Mucosa of stomach (tissue), 1 donor: ENCODE results near the gene AGBL4.

ENCODE experiments used
- H3K27me3 ChIP-seq: one replicate; pipeline ENCODE4 v1.7.0; 2013; ENCODE audit warnings: mild to moderate bottlenecking, low read length; ENCODE audit not compliant: control insufficient read depth, insufficient read depth
- H3K36me3 ChIP-seq: one replicate; pipeline ENCODE4 v1.7.0; 2013; ENCODE audit warnings: low read length; ENCODE audit not compliant: control insufficient read depth, insufficient read depth
- H3K4me1 ChIP-seq: one replicate; pipeline ENCODE4 v1.7.0; 2013; ENCODE audit warnings: mild to moderate bottlenecking, low read length; ENCODE audit not compliant: control insufficient read depth, insufficient read depth
- H3K4me3 ChIP-seq: one replicate; pipeline ENCODE4 v1.7.0; 2013; ENCODE audit warnings: low read length
- H3K9ac ChIP-seq: one replicate; pipeline ENCODE4 v1.7.0; 2013; ENCODE audit warnings: mild to moderate bottlenecking, low read length, moderate library complexity
- H3K9me3 ChIP-seq: one replicate; pipeline ENCODE4 v1.7.0; 2013; ENCODE audit warnings: mild to moderate bottlenecking, low read length, moderate library complexity; ENCODE audit not compliant: control insufficient read depth
- donor health status: Pancreatic carcinoma.

AGBL4 gene

DNA sequence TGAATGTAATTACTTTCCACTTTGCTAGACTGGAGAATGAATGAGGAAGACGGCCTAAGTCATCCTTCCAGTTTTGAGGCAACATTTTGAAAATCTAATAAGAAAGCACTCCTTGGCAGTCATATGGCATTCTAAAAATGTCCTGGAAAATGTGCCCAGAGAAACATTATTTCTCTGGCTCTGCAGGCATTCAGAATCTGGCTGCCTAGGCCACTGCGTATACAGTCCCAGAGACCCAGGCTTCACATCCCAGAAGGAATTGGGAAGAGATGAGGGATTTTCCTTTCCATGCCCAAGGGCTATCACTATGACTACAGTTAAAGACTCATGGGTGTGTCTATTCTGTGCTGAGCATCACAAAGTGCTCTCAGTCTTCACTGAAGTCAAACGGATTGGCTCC, 1339.9 kb downstream of the AGBL4 start:
- Histone ChIP-seq H3K36me3 (no peaks in the 10 kb centered on the region), H3K4me3 (no peak overlapping the region), H3K9ac (no peak overlapping the region), H3K27me3 (no peaks in the 10 kb centered on the region), H3K4me1 (no peaks in the 10 kb centered on the region), H3K9me3 (no peaks in the 10 kb centered on the region)

DNA sequence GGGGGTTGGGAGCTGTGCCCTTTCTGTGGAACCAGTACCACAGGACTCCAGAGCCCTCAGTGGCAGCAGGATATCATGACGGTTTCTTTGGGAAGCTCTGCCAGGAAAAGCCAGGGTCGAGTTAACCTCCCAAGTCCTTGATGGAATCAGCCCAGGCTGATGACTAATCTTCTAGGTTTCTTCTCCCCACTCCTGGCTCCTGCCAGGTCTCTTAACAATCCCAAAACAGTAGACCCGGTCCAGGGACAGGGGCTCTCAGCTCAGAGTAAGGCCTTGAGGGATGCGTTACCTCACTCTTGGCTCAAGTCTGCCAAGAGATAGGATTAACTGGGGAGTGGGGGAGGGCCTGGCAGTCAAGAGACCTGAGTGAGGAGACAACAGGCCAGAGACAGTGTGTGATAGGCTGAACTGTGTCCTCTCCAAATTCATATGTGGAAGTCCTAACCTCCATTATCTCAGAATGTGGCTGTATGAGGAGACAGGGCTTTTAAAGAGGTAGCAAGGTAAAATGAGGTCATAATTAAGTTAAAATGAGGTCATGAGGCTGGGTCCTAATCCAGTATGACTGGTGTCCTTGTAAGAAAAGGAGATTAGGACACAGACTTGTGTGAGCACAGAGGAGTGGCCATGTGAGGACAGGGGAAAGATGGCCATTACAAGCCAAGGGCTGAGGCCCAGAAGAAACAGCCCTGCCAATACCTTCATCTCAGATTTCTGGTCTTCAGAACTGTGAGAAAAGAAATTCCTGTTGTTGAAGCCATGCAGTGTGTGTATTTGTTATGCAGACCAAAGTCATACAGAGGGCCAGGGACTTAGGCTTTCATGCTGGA, 1342.1 kb downstream of the AGBL4 start:
- Histone ChIP-seq H3K9ac (no peak overlapping the region), H3K9me3 (no peaks in the 10 kb centered on the region), H3K4me1 (peaks cover 9% of the 10 kb centered on the region), H3K36me3 (no peaks in the 10 kb centered on the region), H3K27me3 (peaks cover 9% of the 10 kb centered on the region), H3K4me3 (no peak overlapping the region)

DNA sequence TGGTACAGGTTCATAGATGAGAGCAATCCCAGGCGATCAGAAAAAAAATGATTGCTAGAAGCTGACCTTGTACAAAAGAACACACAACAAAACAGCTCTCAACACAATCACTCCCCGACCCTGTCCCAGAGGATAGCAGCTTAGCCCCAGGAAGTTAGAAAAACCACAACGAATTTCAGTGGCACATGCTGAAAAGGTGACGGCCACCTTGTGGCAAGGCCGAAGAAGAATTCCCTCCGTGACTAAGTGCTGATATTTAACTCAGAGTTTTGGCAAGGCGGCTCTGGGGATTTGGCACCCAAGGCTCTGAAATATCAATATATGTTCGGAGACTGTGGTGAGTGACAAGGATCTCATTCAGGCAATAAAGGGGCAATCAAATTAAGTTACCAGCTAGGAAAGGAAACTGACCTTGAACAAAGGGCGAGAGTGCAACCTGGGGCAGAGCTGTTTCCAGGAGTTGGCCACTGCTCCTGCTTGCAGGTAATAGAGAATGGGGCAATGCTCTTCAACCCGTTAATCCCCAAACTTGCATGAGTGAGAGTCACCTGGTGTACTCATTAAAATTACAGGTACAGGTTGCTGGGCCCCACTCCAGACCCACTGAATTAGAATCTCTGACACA, 1343.2 kb downstream of the AGBL4 start:
- H3K9me3 ChIP-seq, result no peaks in the 10 kb centered on the region
- no peak overlapping the region for H3K4me3 ChIP-seq
- no peaks in the 10 kb centered on the region for H3K36me3 ChIP-seq
- H3K4me1 ChIP-seq, result peaks cover 18% of the 10 kb centered on the region
- H3K27me3 ChIP-seq, result peaks cover 9% of the 10 kb centered on the region
- no peak overlapping the region for H3K9ac ChIP-seq

DNA sequence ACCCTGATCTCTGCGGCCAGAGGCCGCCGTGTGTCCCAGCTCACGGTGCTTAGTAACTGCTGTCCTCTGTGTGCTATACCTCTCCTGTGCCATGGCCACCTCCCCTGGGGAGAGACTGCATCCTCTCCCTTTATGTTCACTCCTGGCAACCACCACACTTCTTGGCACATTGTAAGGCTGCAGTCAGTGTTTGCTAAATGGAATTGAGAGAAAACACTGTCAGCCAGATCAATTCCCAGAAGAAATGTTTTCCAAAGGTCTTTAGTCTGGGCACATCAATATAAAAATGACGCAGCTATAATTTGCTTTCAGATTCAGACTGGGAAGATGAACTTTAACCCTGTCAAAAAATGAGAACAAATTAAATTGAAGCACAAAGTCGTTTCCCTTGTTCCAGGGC, 1343.9 kb downstream of the AGBL4 start:
- no peak overlapping the region for H3K4me3 ChIP-seq
- H3K36me3 ChIP-seq, result no peaks in the 10 kb centered on the region
- no peak overlapping the region for H3K9ac ChIP-seq
- H3K9me3 ChIP-seq, result no peaks in the 10 kb centered on the region
- H3K4me1 ChIP-seq, result peaks cover 18% of the 10 kb centered on the region
- peaks cover 9% of the 10 kb centered on the region for H3K27me3 ChIP-seq

DNA sequence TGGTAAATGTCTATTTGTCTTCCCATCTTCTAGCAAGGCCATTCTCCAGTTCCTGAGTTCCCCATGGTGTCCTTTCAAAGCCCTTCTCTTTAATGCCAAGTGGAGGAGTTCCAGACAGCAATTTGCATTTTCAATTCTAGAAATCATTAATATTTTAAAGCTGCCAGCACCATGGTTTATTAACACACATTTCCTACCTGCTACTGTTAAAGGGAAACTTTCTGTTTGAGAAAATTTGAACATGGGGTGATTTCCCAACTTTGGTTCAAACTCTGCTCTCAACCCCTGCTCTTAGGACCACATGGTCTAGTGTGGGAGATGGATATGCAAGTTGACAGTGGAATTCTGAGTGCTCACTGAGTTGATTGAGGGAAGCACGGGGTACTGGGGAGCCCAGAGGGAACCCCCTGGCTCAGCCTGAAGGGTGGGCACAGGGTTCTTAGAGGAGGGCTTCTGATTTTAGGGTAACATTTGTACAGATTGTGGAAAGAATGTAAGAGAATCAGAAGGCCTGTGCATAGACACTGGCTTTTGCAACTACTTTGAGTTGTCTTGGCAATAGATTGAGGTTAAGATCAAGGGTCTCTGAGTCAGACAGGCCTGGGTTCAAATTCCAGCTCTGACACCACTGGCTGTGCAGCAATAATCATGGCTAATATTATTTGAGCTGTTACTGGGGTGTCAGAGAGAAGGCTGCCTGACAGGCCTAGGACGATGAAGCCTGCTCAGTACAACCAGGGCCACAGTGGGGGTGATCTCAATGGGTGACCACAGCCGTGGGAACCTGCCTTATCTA, 1344.8 kb downstream of the AGBL4 start:
- Histone ChIP-seq H3K9ac (no peak overlapping the region), H3K4me1 (peaks cover 18% of the 10 kb centered on the region), H3K4me3 (no peak overlapping the region), H3K36me3 (no peaks in the 10 kb centered on the region), H3K9me3 (no peaks in the 10 kb centered on the region), H3K27me3 (peaks cover 9% of the 10 kb centered on the region)

DNA sequence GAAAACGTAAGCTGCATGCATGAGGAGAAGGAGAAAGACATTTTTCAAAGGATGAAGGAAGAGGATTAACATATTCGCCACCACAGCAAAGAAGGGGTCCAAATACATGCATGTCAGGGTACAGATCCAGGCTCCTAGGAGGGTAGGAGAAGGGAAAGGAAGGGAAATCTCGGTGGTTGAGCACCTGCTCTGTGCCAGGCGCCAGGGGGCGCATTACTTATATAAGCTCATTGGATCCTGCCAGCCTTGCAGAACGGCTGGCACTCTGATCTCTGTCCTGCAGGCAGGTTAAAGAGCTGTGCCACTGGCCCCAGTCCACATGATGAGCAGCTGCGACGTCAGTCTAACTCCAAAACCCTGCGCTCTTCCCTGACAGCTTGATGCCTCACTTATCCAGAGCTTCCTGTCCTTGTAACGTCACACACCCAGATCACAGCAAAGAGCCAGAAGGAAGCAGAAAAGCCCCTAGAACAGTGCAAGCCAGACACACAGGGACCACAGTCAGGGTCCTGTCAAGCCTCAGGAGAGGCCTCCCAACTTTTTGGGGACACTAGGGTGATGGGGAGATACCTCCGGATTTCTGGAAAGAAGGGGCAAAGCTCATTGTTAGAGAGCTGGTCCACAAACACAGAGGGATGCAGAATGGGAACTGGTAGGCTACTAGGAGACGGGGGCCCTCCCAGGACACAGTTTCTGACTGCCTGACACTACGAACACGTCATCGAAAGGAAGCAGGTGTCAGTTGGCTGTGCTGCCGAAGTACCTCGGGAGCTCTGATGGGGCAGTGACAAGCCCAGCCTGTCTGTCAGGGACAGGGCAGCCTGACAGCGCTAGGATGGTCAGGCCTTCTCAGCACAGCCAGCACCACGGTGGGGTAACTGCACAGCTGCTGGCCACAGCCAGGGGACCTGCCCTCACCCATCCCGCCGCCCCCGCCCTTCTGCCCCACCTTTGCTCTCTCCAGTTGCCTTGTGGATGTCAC, 1346.2 kb downstream of the AGBL4 start:
- Histone ChIP-seq H3K27me3 (peaks cover 9% of the 10 kb centered on the region), H3K4me3 (no peak overlapping the region), H3K9ac (no peak overlapping the region), H3K4me1 (peaks cover 18% of the 10 kb centered on the region), H3K9me3 (no peaks in the 10 kb centered on the region), H3K36me3 (no peaks in the 10 kb centered on the region)

DNA sequence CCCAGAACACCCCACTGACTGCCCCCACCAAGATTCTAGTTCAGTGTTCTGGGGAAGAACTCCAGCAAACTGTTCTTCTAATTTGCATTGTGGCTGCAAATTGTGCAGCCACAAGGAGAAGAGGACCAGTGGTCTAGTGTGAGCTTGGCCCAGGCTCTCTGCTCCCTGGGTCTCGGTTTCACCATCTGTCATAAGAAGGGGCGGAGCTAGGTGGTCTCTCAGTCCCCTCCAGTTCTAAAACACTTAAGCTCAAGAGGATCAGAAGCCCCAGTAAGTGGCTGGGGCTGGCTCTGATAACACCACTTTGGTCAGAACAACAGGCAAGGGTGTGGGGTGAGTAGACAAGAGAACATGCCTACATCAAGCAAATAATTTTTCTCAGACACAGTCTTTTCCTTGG, 1346.9 kb downstream of the AGBL4 start:
- Histone ChIP-seq H3K36me3 (no peaks in the 10 kb centered on the region), H3K9ac (no peak overlapping the region), H3K9me3 (no peaks in the 10 kb centered on the region), H3K4me3 (no peak overlapping the region), H3K4me1 (peaks cover 18% of the 10 kb centered on the region), H3K27me3 (peaks cover 9% of the 10 kb centered on the region)

DNA sequence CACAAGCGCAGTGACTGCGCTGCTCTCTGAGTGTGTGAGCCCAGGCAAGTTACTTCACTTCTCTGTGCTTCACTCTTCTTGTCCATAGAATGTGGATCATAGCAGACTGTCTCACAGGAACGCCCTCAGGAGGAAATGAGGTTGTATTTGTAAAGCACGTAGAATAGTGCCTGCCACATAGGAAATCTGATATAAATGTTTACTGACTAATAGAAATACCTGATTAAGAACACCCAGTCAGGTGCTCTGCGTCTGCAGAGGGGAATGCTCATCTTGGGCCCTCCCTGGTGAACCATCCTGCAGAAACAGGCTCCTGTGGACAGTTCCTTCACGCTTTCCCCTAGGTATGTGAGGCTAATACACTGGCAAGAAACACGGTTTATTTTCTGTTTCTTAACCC, 1347.4 kb downstream of the AGBL4 start:
- Histone ChIP-seq H3K9me3 (no peaks in the 10 kb centered on the region), H3K4me1 (peaks cover 18% of the 10 kb centered on the region), H3K27me3 (peaks cover 9% of the 10 kb centered on the region), H3K4me3 (no peak overlapping the region), H3K9ac (no peak overlapping the region), H3K36me3 (no peaks in the 10 kb centered on the region)

DNA sequence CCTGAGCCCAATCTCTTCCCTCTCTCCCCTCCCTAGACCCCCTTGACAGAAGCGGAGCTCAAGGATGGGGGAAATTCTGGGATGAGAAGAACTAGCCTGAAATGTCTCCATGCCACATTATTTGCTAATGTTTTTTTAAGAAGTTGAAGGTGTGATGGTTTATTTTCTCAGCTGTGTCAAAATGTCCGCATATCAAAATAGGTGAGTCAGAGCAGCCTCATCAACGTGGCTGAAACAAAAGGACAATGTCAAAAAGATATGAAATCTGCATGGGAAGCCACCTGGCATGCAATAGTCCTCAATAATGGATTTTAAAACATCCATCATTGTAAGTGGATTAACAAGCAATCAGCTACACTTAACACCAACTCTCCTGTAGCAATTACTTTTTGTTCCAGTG, 1348.5 kb downstream of the AGBL4 start:
- peaks cover 9% of the 10 kb centered on the region for H3K27me3 ChIP-seq
- H3K9me3 ChIP-seq, result no peaks in the 10 kb centered on the region
- H3K4me1 ChIP-seq, result peaks cover 18% of the 10 kb centered on the region
- H3K36me3 ChIP-seq, result no peaks in the 10 kb centered on the region
- H3K9ac ChIP-seq, result no peak overlapping the region
- no peak overlapping the region for H3K4me3 ChIP-seq

DNA sequence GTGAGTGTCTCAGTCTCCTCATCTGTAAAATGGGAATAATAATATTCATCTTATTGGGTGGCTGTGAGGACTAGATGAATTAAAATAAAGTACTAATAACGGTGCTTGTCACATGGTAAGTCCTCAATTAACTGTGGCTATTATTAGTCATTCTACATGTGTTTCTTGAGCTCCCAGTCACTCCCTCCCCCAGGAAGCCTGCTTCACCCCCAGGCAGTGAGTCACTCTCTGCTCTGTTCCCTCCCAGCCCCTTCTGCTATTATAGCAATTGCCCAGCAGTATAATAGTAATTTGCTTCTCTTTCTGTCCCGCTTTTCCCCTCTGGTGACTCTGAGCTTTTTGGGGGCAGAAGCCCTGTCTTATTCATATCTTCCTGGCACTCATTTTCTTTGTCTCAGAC, 1349.1 kb downstream of the AGBL4 start:
- H3K4me1 ChIP-seq, result peaks cover 18% of the 10 kb centered on the region
- H3K36me3 ChIP-seq, result no peaks in the 10 kb centered on the region
- H3K27me3 ChIP-seq, result peaks cover 9% of the 10 kb centered on the region
- no peaks in the 10 kb centered on the region for H3K9me3 ChIP-seq
- no peak overlapping the region for H3K4me3 ChIP-seq
- H3K9ac ChIP-seq, result no peak overlapping the region

DNA sequence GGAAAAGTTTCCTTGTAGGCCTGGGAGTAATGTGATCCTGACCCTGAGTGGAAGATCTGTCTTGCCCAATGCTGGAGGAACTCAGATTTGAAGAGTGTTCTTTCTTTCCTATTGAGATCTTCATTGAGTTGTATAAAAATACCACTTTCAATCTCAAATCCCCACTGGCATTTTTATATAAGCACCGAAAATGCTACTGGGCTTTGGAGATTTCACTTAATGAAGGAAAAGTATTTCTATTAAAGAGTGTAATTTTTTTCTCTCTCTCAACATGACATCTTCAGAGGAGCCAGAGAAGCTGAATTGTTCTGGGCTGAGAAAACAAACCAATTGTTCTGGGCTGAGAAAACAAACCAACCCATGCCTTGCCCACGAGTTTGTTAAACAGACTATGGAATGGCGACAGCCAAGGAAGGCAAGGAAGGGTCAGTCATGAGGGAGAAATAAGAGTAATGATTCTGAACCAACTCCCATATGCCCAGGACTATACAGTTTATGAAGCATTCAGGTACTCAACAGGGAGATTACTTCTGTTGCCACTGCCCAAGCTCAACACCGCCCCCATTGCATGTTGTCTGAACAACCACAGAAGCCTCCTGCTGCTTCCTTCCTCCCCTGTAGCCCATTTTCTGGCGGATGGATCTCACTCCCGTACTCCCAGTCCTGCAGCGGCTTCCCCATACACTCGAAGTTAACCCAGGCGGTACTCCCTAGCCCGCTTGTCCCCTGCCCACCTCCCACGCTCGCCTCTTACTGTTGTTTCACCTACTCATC, 1350.2 kb downstream of the AGBL4 start:
- no peak overlapping the region for H3K4me3 ChIP-seq
- H3K4me1 ChIP-seq, result peaks cover 18% of the 10 kb centered on the region
- no peaks in the 10 kb centered on the region for H3K36me3 ChIP-seq
- no peaks in the 10 kb centered on the region for H3K9me3 ChIP-seq
- no peak overlapping the region for H3K9ac ChIP-seq
- H3K27me3 ChIP-seq, result peaks cover 8% of the 10 kb centered on the region
